Psoas muscle (tissue), 8 donors: ENCODE measurements around the gene IQCB1. TPM values are rescaled to one million over a fixed set of nuclear protein-coding genes. Genes with fewer than 3 reads are reported as not detected.

Experiments used
- ATAC-seq, 4 donors: fragments of 200-7000 bp; cut with Tn5 transposase; one replicate each; pipeline ENCODE4 v1.9.1; 2020; ENCODE audit warnings: moderate library complexity in 3 of 4, mild to moderate bottlenecking in 2 of 4
- DNase-seq, 2 donors: peaks; one replicate each; pipeline ENCODE4 v3.0.0-alpha.2; 2020
- H3K27ac ChIP-seq: fragments of 200-600 bp; one replicate; pipeline ENCODE4 v1.8.0; 2022
- H3K27me3 ChIP-seq, 3 donors: fragments of 200-600 bp in 1 of 3; one replicate each; pipeline versions ENCODE4 v1.6.1 to v1.8.0; 2013 to 2022; ENCODE audit warnings: low read length in 2 of 3, mild to moderate bottlenecking in 2 of 3, moderate library complexity in 1 of 3; ENCODE audit not compliant: insufficient read depth in 3 of 3
- H3K36me3 ChIP-seq, 2 donors: fragments of 200-600 bp in 1 of 2; one replicate each; pipeline versions ENCODE4 v1.6.1 to v1.8.0; 2013 to 2022; ENCODE audit warnings: low read depth in 1 of 2, mild to moderate bottlenecking in 1 of 2, moderate library complexity in 1 of 2; ENCODE audit not compliant: insufficient read depth in 1 of 2
- H3K4me1 ChIP-seq: fragments of 200-600 bp; one replicate; pipeline ENCODE4 v1.8.0; 2022
- H3K4me3 ChIP-seq: fragments of 200-600 bp; one replicate; pipeline ENCODE4 v1.8.0; 2022; ENCODE audit warnings: mild to moderate bottlenecking
- H3K9me3 ChIP-seq: fragments of 200-600 bp; one replicate; pipeline ENCODE4 v1.8.0; 2022
- WGBS, 3 donors: extraction: QIAGEN DNeasy Blood & Tissue Kit; methylation state at CpG; one replicate each; pipeline versions ENCODE4 v1.1.6 to v1.1.7; 2013; 5-methylcytosine and 5-hydroxymethylcytosine counted together
- intact Hi-C, 2 donors: fragments of 100-400 bp; cut with DNase I; formaldehyde crosslinking; loops; one replicate each; pipeline versions ENCODE4 v1.11.0 to v1.14.2; 2022
- long read RNA-seq, 2 donors: library from polyadenylated mRNA; unstranded; transcript quantifications; one replicate each; pipeline ENCODE4 v2.0.0, GENCODE V29; 2021
- polyA plus RNA-seq, 3 donors: library from polyadenylated mRNA; stranded (reverse); fragments of 200-250 nt; gene quantifications; one replicate each; pipeline ENCODE4 v1.2.3, GENCODE V29; 2013
- total RNA-seq, 4 donors: library from RNA; stranded (reverse); fragmentation: NEBNext Ultra II Directional in 2 of 4; extraction: Animal tissue kit (Norgen Biotek cat#: 25700) in 2 of 4; gene quantifications; one replicate each; pipeline versions ENCODE4 v1.2.1 to v1.2.4, GENCODE V29; 2021 to 2023
- TF ChIP-seq, protein P1 (sequence below): fragments of 200-600 bp; IDR thresholded peaks from one replicate; pipeline ENCODE4 v1.8.0; 2022; ENCODE audit warnings: antibody characterized with exemption
- donor health status: healthy with polysubstance abuse.
- donor health status: DM: no; HTN: no; CAD: no; lungs with moderate emphysema.
- donor health status: Bipolar disorder and iron deficiency.
- donor health status: healthy.
- donor health status: DM: yes; HTN: yes; CAD: no.
- donor health status: DM: no; HTN: no; CAD: no.
- donor health status: DM: no; HTN: no; CAD: no.
- donor health status: DM: yes; HTN: yes; CAD: no.

The IQCB1 gene, protein sequence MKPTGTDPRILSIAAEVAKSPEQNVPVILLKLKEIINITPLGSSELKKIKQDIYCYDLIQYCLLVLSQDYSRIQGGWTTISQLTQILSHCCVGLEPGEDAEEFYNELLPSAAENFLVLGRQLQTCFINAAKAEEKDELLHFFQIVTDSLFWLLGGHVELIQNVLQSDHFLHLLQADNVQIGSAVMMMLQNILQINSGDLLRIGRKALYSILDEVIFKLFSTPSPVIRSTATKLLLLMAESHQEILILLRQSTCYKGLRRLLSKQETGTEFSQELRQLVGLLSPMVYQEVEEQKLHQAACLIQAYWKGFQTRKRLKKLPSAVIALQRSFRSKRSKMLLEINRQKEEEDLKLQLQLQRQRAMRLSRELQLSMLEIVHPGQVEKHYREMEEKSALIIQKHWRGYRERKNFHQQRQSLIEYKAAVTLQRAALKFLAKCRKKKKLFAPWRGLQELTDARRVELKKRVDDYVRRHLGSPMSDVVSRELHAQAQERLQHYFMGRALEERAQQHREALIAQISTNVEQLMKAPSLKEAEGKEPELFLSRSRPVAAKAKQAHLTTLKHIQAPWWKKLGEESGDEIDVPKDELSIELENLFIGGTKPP
- total RNA-seq, result 1 to 10 TPM; 5.8 to 8.3 (median 6.8) TPM
- 10 to 100 TPM in 1 of 3 donors, 1 to 10 TPM in 2; 5.7 to 10.1 (median 8.5) TPM for polyA plus RNA-seq
- long read RNA-seq, donor 1, transcript IQCB1-201 (15 exons, 2,594 nt), result major isoform, 7 of 11 reads
- long read RNA-seq, donor 1, partial matches to known transcripts, result 1 of 11 reads
- long read RNA-seq, donor 1, other reads (novel, unspliced or antisense), result 3 of 11 reads
- long read RNA-seq, donor 2, transcript IQCB1-201 (15 exons, 2,594 nt), result major isoform, 11 of 21 reads
- long read RNA-seq, donor 2, partial matches to known transcripts, result 3 of 21 reads
- long read RNA-seq, donor 2, other reads (novel, unspliced or antisense), result 6 of 21 reads

DNA sequence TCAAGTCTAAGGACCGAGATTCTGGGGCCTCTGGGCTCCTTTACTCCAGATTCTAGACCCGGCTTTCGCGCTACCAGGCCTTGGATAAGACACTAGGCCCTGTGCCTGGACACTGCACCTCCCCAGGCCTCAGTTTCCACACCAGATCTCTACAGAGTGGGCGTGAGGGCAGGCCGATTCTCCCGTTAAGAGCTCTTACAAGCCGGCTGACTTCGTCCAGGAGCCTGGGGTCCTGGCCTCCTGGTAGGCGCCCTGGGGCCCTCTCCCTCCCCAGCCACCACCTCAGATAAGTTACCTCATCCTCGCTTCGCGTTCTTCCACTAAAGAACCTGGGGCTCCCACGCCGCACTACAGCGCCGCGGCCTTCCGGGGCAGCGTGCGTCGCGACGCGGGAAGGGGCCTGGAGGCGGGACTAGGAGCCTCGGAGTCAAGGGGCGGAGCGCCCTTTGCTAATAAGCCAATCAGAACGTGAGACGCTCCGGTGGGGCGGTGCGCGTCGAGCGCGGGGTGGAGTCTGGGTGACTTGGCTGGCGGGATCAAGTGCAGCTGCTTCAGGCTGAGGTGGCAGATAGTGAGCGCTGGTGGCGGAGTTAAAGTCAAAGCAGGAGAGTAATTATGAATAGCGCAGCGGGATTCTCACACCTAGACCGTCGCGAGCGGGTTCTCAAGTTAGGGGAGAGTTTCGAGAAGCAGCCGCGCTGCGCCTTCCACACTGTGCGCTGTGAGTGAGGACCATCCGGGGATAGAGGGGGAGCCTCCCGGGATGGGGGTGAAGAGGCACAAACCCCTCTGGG, at the start of gene IQCB1, which contains the start of gene EAF2:
TSS of gene IQCB1 (minus strand) at position 390 of the 794 bp plus-strand sequence. CDS start 6,100 bp downstream, outside the sequence.
TSS of gene EAF2 (plus strand) at position 539 of the 794 bp plus-strand sequence. CDS start at position 616, 77 bp downstream.
- peaks cover 3 to 19% of the 10 kb centered on the region in 2 donors for H3K36me3 ChIP-seq
- peak within 1 kb of the TSS; percentile 83 for H3K27ac ChIP-seq
- peak; percentile 100 for ATAC-seq
- DNase-seq, result peak; percentile 94 to 98
- H3K27me3 ChIP-seq, result no peaks in the 10 kb centered on the region
- TF ChIP-seq, protein P1, sequence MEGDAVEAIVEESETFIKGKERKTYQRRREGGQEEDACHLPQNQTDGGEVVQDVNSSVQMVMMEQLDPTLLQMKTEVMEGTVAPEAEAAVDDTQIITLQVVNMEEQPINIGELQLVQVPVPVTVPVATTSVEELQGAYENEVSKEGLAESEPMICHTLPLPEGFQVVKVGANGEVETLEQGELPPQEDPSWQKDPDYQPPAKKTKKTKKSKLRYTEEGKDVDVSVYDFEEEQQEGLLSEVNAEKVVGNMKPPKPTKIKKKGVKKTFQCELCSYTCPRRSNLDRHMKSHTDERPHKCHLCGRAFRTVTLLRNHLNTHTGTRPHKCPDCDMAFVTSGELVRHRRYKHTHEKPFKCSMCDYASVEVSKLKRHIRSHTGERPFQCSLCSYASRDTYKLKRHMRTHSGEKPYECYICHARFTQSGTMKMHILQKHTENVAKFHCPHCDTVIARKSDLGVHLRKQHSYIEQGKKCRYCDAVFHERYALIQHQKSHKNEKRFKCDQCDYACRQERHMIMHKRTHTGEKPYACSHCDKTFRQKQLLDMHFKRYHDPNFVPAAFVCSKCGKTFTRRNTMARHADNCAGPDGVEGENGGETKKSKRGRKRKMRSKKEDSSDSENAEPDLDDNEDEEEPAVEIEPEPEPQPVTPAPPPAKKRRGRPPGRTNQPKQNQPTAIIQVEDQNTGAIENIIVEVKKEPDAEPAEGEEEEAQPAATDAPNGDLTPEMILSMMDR, result peak; percentile 2
- peaks cover 18% of the 10 kb centered on the region for H3K4me1 ChIP-seq
- intact Hi-C loops, result loop anchor here in 1 of 2 donors (5.0 to 10.0 kb wide), 3 partner anchors 83 to 550 kb away; partner anchors contain the start of genes FAM162A, MIX23 and POLQ
- peak within 1 kb of the TSS; percentile 89 for H3K4me3 ChIP-seq
- no peaks in the 10 kb centered on the region for H3K9me3 ChIP-seq
- 0% methylated on average over 54 of the region's 54 CpGs for WGBS, 3 donors

DNA sequence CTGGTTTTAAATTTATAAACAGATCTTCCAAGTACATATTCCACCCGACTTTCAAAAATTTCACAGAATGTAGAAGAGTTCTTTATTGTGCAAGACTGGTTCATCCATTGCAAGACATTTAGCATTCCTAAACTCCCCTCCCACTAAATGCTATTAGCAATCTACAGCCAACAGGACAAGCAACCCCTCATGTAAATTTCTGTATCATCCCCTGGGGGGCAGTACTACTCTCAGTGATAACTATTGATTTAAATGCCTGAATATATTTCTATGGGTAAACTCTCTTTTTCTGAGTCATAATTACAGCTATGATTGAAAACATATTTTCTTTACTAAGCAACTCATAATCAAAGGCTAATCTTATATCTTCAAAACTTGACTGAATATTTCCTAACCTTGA, 48.6 kb upstream of the IQCB1 start:
- intact Hi-C loops, result no loop called here
- TF ChIP-seq, protein P1, result no peak
- no peak overlapping the region for H3K27ac ChIP-seq
- no peak overlapping the region for H3K4me3 ChIP-seq
- H3K4me1 ChIP-seq, result no peaks in the 10 kb centered on the region
- DNase-seq (no peak), ATAC-seq (no peak)
- WGBS, 3 donors, result 26 to 33% (median 32%) methylated on average over 1 of the region's 1 CpG
- no peaks in the 10 kb centered on the region for H3K9me3 ChIP-seq
- no peaks in the 10 kb centered on the region for H3K36me3 ChIP-seq
- no peaks in the 10 kb centered on the region for H3K27me3 ChIP-seq

DNA sequence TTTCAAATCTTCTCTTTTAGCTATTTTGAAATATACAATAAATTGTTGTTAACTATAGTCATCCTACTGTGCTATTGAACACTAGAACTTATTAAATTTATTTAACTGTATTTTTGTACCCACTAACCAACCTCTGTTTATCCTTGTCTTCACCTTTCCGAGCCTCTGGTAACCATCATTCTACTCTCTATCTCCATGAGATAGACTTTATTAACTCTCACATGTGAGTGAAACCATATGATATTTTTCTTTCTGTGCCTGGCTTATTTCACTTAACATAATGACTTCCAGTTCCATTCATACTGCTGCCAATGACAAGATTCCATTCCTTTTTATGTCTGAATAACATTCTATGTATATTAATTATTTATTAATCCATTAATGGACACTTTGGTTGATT, 43.6 kb upstream of the IQCB1 start:
- Histone ChIP-seq H3K36me3 (no peaks in the 10 kb centered on the region), H3K27me3 (no peaks in the 10 kb centered on the region), H3K27ac (no peak overlapping the region), H3K9me3 (no peaks in the 10 kb centered on the region), H3K4me3 (no peak overlapping the region), H3K4me1 (no peaks in the 10 kb centered on the region)
- DNase-seq (no peak), ATAC-seq (no peak)
- intact Hi-C loops, result no loop called here
- TF ChIP-seq, protein P1, result no peak
- WGBS, 3 donors, result 89 to 97% (median 93%) methylated on average over 1 of the region's 1 CpG

DNA sequence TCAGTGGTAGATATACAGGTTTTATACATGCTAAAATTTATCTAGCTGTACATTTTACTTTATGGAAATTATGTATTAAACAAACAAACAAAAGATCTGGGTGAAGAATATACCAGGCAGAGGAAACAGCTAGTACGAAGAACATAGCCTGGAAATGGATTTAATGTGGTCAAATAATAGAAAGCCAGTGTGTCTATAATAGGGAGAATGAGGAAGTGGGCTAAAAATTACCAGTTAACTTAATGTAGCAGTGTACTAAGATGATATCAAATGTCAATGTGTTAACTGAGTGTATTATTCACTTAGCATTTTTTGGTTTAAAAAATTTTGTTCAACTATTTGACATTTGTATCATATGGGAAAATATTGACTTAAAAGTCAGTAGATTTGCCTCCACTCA, 36.6 kb upstream of the IQCB1 start:
- 49 to 68% (median 67%) methylated on average over 1 of the region's 1 CpG for WGBS, 3 donors
- H3K4me3 ChIP-seq, result no peak overlapping the region
- no peak for ATAC-seq
- DNase-seq, result no peak
- H3K36me3 ChIP-seq, result no peaks in the 10 kb centered on the region
- intact Hi-C loops, result no loop called here
- H3K9me3 ChIP-seq, result no peaks in the 10 kb centered on the region
- H3K27ac ChIP-seq, result no peak overlapping the region
- no peaks in the 10 kb centered on the region for H3K4me1 ChIP-seq
- TF ChIP-seq, protein P1, result no peak
- no peaks in the 10 kb centered on the region for H3K27me3 ChIP-seq
